CD14-positive monocyte (primary cell): ENCODE data around the gene LGALS3. TPM values are rescaled to one million over a fixed set of nuclear protein-coding genes. Genes with fewer than 3 reads are reported as not detected.

Experiments used
- DNase-seq, 3 donors: peaks; one replicate each; pipeline ENCODE4 v3.0.0-alpha.2; 2011 to 2022
- H2AFZ ChIP-seq: 2 replicates; pipeline ENCODE4 v1.6.0; 2012; ENCODE audit warnings: mild to moderate bottlenecking, low read depth, low read length, inconsistent platforms; ENCODE audit not compliant: insufficient read depth, poor library complexity, severe bottlenecking
- H3K27ac ChIP-seq, 2 donors: 1 replicate in 1 of 2; 2 replicates in 1 of 2; pipeline ENCODE4 v1.5.1; 2012 to 2013; ENCODE audit warnings: low read length in 2 of 2, control low read depth in 1 of 2, inconsistent platforms in 1 of 2, low read depth in 1 of 2, mild to moderate bottlenecking in 1 of 2
- H3K27me3 ChIP-seq, 2 donors: one replicate each; pipeline versions ENCODE4 v1.6.0 to v1.6.1; 2011 to 2013; ENCODE audit warnings: low read length in 2 of 2; ENCODE audit not compliant: control insufficient read depth in 2 of 2, insufficient read depth in 2 of 2
- H3K36me3 ChIP-seq, 2 donors: replicated peaks in 1 of 2; 1 replicate in 1 of 2; 2 replicates in 1 of 2; pipeline versions ENCODE4 v1.5.1 to v1.6.1; 2012 to 2013; ENCODE audit warnings: low read length in 2 of 2, control low read depth in 1 of 2, inconsistent platforms in 1 of 2, mild to moderate bottlenecking in 1 of 2; ENCODE audit not compliant: insufficient read depth in 2 of 2, control insufficient read depth in 1 of 2
- H3K4me1 ChIP-seq, 2 donors: 1 replicate in 1 of 2; 2 replicates in 1 of 2; pipeline versions ENCODE4 v1.5.1 to v1.6.1; 2012 to 2013; ENCODE audit warnings: low read length in 2 of 2, control low read depth in 1 of 2, inconsistent platforms in 1 of 2, mild to moderate bottlenecking in 1 of 2, moderate library complexity in 1 of 2; ENCODE audit not compliant: insufficient read depth in 2 of 2, control insufficient read depth in 1 of 2
- H3K4me2 ChIP-seq: replicated peaks from 2 replicates; pipeline ENCODE3; 2012; ENCODE audit warnings: low read length, moderate library complexity, mild to moderate bottlenecking; ENCODE audit not compliant: poor library complexity, severe bottlenecking; ENCODE audit errors: extremely low read depth
- H3K4me3 ChIP-seq, 3 experiments: fragments of 200-600 bp in 1 of 3; sonication (generic) in 1 of 3; replicated peaks in 1 of 3; 1 replicate in 2 of 3; 2 replicates in 1 of 3; pipeline ENCODE4 v1.5.1; 2011 to 2013; ENCODE audit warnings: low read length in 3 of 3, mild to moderate bottlenecking in 3 of 3, control low read depth in 2 of 3, low read depth in 2 of 3, inconsistent platforms in 1 of 3, moderate library complexity in 1 of 3
- H3K79me2 ChIP-seq: 2 replicates; pipeline ENCODE4 v1.6.0; 2012; ENCODE audit warnings: mild to moderate bottlenecking, control low read depth, inconsistent platforms, low read length, moderate library complexity; ENCODE audit not compliant: insufficient read depth
- H3K9ac ChIP-seq: 2 replicates; pipeline ENCODE4 v1.6.0; 2017; ENCODE audit warnings: low read length, mild to moderate bottlenecking; ENCODE audit not compliant: insufficient read depth, poor library complexity, severe bottlenecking
- H3K9me3 ChIP-seq, 2 donors: replicated peaks in 1 of 2; 1 replicate in 1 of 2; 2 replicates in 1 of 2; pipeline versions ENCODE4 v1.5.1 to v1.6.1; 2012 to 2013; ENCODE audit warnings: low read length in 2 of 2, control low read depth in 1 of 2; ENCODE audit not compliant: control insufficient read depth in 1 of 2, insufficient read depth in 1 of 2
- H4K20me1 ChIP-seq: 2 replicates; pipeline ENCODE4 v1.6.0; 2012; ENCODE audit warnings: mild to moderate bottlenecking, low read length, control low read depth, moderate library complexity; ENCODE audit not compliant: insufficient read depth
- H3K27ac Mint-ChIP-seq, 7 donors: one replicate each; pipeline ENCODE4 v1.8.0; 2020; ENCODE audit warnings: mild to moderate bottlenecking in 7 of 7, mixed read lengths in 7 of 7, moderate library complexity in 6 of 7, inconsistent platforms in 2 of 7
- H3K27me3 Mint-ChIP-seq, 3 donors: one replicate each; pipeline ENCODE4 v1.8.0; 2021 to 2022; ENCODE audit warnings: low read depth in 3 of 3, mild to moderate bottlenecking in 3 of 3, mixed read lengths in 3 of 3, moderate library complexity in 3 of 3, inconsistent platforms in 1 of 3
- H3K36me3 Mint-ChIP-seq, 2 donors: one replicate each; pipeline ENCODE4 v1.8.0; 2020; ENCODE audit warnings: mixed read lengths in 2 of 2, inconsistent platforms in 1 of 2, mild to moderate bottlenecking in 1 of 2
- H3K4me1 Mint-ChIP-seq: one replicate; pipeline ENCODE4 v1.8.0; 2020; ENCODE audit warnings: mild to moderate bottlenecking, mixed read lengths
- H3K4me3 Mint-ChIP-seq, 2 donors: one replicate each; pipeline ENCODE4 v1.8.0; 2020; ENCODE audit warnings: mild to moderate bottlenecking in 2 of 2, mixed read lengths in 2 of 2, moderate library complexity in 1 of 2
- H3K9me3 Mint-ChIP-seq, 7 donors: one replicate each; pipeline ENCODE4 v1.8.0; 2020 to 2022; ENCODE audit warnings: mixed read lengths in 7 of 7, mild to moderate bottlenecking in 6 of 7, moderate library complexity in 6 of 7, inconsistent platforms in 2 of 7
- WGBS: methylation state at CpG from one replicate; pipeline ENCODE4 v1.1.5; 2013; ENCODE audit warnings: missing lambda C conversion rate; ENCODE audit not compliant: insufficient coverage; 5-methylcytosine and 5-hydroxymethylcytosine counted together
- intact Hi-C, 2 donors: fragments of 100-400 bp; cut with micrococcal nuclease; formaldehyde crosslinking; loops; one replicate each; pipeline versions ENCODE4 v1.15.0 to v1.15.1; 2023
- polyA plus RNA-seq, 3 donors: library from polyadenylated mRNA; depleted of rRNA in 1 of 3; unstranded in 2 of 3; stranded (reverse) in 1 of 3; fragments of 300-500 nt in 2 of 3; fragments of >200 nt in 1 of 3; fragmentation: Illumina TruSeq in 2 of 3; gene quantifications; 1 replicate in 2 of 3; 2 replicates in 1 of 3; pipeline ENCODE4 v1.2.3, GENCODE V29; 2012 to 2021
- TF ChIP-seq, protein P1 (sequence below): fragments of 200-600 bp; IDR thresholded peaks from one replicate; pipeline ENCODE4 v1.8.0; 2022; ENCODE audit warnings: antibody characterized with exemption, mild to moderate bottlenecking

The LGALS3 gene
- polyA plus RNA-seq, 3 donors = 266 to 878 (median 788) TPM

DNA sequence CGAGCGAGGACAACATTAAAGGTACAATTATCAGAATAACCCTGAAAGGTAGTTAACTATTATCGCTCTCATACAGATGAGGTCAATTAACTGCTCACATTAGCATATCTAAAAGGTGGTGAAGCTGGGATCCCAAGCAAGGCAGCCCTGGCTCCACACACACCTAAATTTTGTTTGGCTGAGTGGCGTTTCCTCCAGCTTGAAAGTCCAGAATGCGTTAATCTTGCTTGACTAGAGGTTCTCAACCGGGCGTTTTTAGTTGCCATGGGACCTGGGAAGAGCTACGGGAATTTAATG, 61.8 kb downstream of the LGALS3 start:
- H4K20me1 ChIP-seq = no peaks in the 10 kb centered on the region
- TF ChIP-seq, protein P1, sequence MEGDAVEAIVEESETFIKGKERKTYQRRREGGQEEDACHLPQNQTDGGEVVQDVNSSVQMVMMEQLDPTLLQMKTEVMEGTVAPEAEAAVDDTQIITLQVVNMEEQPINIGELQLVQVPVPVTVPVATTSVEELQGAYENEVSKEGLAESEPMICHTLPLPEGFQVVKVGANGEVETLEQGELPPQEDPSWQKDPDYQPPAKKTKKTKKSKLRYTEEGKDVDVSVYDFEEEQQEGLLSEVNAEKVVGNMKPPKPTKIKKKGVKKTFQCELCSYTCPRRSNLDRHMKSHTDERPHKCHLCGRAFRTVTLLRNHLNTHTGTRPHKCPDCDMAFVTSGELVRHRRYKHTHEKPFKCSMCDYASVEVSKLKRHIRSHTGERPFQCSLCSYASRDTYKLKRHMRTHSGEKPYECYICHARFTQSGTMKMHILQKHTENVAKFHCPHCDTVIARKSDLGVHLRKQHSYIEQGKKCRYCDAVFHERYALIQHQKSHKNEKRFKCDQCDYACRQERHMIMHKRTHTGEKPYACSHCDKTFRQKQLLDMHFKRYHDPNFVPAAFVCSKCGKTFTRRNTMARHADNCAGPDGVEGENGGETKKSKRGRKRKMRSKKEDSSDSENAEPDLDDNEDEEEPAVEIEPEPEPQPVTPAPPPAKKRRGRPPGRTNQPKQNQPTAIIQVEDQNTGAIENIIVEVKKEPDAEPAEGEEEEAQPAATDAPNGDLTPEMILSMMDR = no peak
- peak overlapping the region in 1 of 2 donors; percentile 57 for H3K27ac ChIP-seq
- no peaks in the 10 kb centered on the region for H3K9me3 Mint-ChIP-seq
- WGBS = 0% methylated on average over 5 of the region's 8 CpGs
- H3K79me2 ChIP-seq = peaks cover 55% of the 10 kb centered on the region
- H3K4me2 ChIP-seq = peak overlapping the region; percentile 100
- peaks cover 0 to 1% (median 0%) of the 10 kb centered on the region in 3 donors for H3K27me3 Mint-ChIP-seq
- peaks cover 3 to 22% of the 10 kb centered on the region in 2 donors for H3K36me3 ChIP-seq
- intact Hi-C loops = no loop called here
- H3K27ac Mint-ChIP-seq = peak overlapping the region in 2 of 7 donors; percentile 2 to 65
- no peaks in the 10 kb centered on the region for H3K27me3 ChIP-seq
- DNase-seq = no peak
- peaks cover 19 to 32% of the 10 kb centered on the region in 2 donors for H3K4me1 ChIP-seq
- H3K9ac ChIP-seq = peak overlapping the region; percentile 28
- peak overlapping the region; percentile 96 for H2AFZ ChIP-seq
- H3K4me1 Mint-ChIP-seq = peaks cover 28% of the 10 kb centered on the region
- H3K4me3 Mint-ChIP-seq = peak overlapping the region; percentile 91 to 99
- H3K36me3 Mint-ChIP-seq = peaks cover 9 to 21% of the 10 kb centered on the region in 2 donors
- no peaks in the 10 kb centered on the region for H3K9me3 ChIP-seq
- peak overlapping the region; percentile 52 to 95 (median 70) for H3K4me3 ChIP-seq

- no peaks in the 10 kb centered on the region for H3K9me3 ChIP-seq
- H4K20me1 ChIP-seq = no peaks in the 10 kb centered on the region
- H3K4me3 ChIP-seq = peak within 1 kb of the TSS; percentile 52 to 95 (median 70)
- H3K9ac ChIP-seq = peak within 1 kb of the TSS; percentile 28
- H3K9me3 Mint-ChIP-seq = no peaks in the 10 kb centered on the region
- H3K4me1 Mint-ChIP-seq = peaks cover 28% of the 10 kb centered on the region
- H3K4me1 ChIP-seq = peaks cover 19 to 32% of the 10 kb centered on the region in 2 donors
- H3K4me3 Mint-ChIP-seq = peak within 1 kb of the TSS; percentile 91 to 99
- 3% methylated on average over 37 of the region's 46 CpGs for WGBS
- H3K79me2 ChIP-seq = peaks cover 51% of the 10 kb centered on the region
- peak within 1 kb of the TSS; percentile 34 to 85 (median 75) for H3K27ac Mint-ChIP-seq
- H3K27ac ChIP-seq = peak within 1 kb of the TSS in 1 of 2 donors; percentile 57
- TF ChIP-seq, protein P1 = no peak
- H3K4me2 ChIP-seq = peak within 1 kb of the TSS; percentile 100
- peak; percentile 81 to 91 (median 83) for DNase-seq
- H3K36me3 Mint-ChIP-seq = peaks cover 7 to 15% of the 10 kb centered on the region in 2 donors
- H3K36me3 ChIP-seq = peaks cover 3 to 18% of the 10 kb centered on the region in 2 donors
- peak within 1 kb of the TSS; percentile 96 for H2AFZ ChIP-seq
- no peaks in the 10 kb centered on the region for H3K27me3 ChIP-seq
- intact Hi-C loops = no loop called here
- H3K27me3 Mint-ChIP-seq = peaks cover 0 to 1% (median 0%) of the 10 kb centered on the region in 3 donors
Observed at GRCh38 chr14:55191203-55192053, 62.4 kb downstream of the LGALS3 start, which contains the start of gene DLGAP5. DLGAP5 (minus strand) TSS chr14:55191585; CDS start chr14:55189179, 2,406 bp downstream.
